SK-N-MC (cell line): Measurements from ENCODE around the gene PSMB11.

ENCODE experiments used
- DNase-seq: peaks from one replicate; pipeline ENCODE4 v3.0.0-alpha.2; 2011; ENCODE audit warnings: low read depth, low spot score
- H3K27ac ChIP-seq: fragments of 200-600 bp; sonication (generic); 2 replicates; pipeline ENCODE4 v1.5.1; 2016; ENCODE audit warnings: mixed run types
- H3K36me3 ChIP-seq: fragments of 200-600 bp; sonication (generic); 2 replicates; pipeline ENCODE4 v1.6.1; 2017; ENCODE audit warnings: antibody characterized with exemption, low read length, mixed read lengths; ENCODE audit not compliant: insufficient read depth
- H3K4me3 ChIP-seq: fragments of 200-600 bp; sonication (generic); 2 replicates; pipeline ENCODE4 v1.5.1; 2016
- H3K9ac ChIP-seq: fragments of 200-600 bp; sonication (generic); 2 replicates; pipeline ENCODE4 v1.8.0; 2017; ENCODE audit warnings: mixed run types, mixed read lengths; ENCODE audit not compliant: insufficient read length
- H3K9me3 ChIP-seq: fragments of 200-600 bp; sonication (generic); 2 replicates; pipeline ENCODE4 v1.6.1; 2017; ENCODE audit warnings: low read depth, mild to moderate bottlenecking, antibody characterized with exemption, low read length, moderate library complexity, mixed read lengths
- EZH2 ChIP-seq: fragments of 200-600 bp; sonication (generic); IDR thresholded peaks from one replicate; pipeline ENCODE4 v1.6.1; 2017; ENCODE audit warnings: antibody characterized with exemption
- FOXP2 ChIP-seq: optimal IDR thresholded peaks from 2 replicates; pipeline ENCODE3; 2011; ENCODE audit warnings: mild to moderate bottlenecking, moderate library complexity; ENCODE audit not compliant: insufficient read depth; ENCODE audit errors: extremely low read length, control extremely low read depth
- POLR2AphosphoS5 ChIP-seq: IDR thresholded peaks from 2 replicates; pipeline ENCODE4 v1.6.1; 2012; ENCODE audit warnings: mild to moderate bottlenecking, low read depth, low read length, borderline replicate concordance

Gene PSMB11

DNA sequence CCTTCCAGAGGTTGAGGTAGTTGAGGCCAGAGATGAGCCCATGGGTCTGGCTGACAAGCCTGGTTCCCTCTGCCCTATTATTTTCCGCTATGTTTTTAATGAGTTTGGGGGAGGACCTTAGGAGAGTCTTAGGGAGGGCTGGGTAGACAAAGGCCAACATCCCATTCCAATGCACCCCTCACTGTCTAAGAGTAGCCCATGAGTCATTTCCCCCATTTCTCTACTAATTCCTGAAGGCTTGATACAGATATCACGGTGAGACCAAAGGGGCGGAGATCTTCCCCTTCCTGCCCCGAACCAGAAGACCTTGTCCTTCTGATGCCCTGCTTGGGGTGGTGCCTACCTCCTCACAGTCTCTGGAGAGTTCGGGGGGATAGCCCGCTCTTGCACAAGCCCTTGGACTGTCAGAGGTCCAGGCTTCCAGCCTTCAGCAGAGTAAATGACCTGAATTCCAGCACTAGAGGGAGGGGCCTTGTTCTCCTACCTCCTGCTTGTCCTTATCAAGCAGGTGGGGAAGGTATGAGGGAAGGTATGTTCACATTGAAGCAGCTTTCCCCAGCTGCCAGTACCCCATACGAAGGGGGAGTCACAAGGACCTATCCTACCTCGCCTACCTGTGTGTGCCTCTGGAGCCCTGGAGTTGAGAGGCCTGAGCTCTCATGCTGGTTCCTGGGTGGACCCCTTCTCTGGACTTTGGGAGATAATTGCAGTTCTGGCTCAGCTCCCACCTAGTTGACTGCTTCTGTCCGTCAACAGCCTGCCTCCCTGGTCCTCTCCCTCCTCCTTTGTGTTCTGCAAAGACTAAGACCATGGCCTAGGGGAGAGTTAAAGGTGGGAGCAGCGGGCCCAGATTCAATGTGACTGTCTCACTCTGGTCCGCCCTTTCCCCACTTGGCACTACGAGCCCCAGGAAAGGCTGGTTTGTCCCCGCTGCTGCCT lies 3.7 kb downstream of the PSMB11 start:
- TF ChIP-seq POLR2AphosphoS5 (no peak), EZH2 (no peak), FOXP2 (no peak)
- no peaks in the 10 kb centered on the region for H3K9me3 ChIP-seq
- H3K4me3 ChIP-seq: no peak overlapping the region
- no peak for DNase-seq
- no peak overlapping the region for H3K27ac ChIP-seq
- H3K9ac ChIP-seq: no peak overlapping the region
- H3K36me3 ChIP-seq: no peaks in the 10 kb centered on the region

- no peaks in the 10 kb centered on the region for H3K9me3 ChIP-seq
- no peak overlapping the region for H3K4me3 ChIP-seq
- H3K9ac ChIP-seq: no peak overlapping the region
- H3K36me3 ChIP-seq: no peaks in the 10 kb centered on the region
- TF ChIP-seq POLR2AphosphoS5 (no peak), EZH2 (no peak), FOXP2 (no peak)
- H3K27ac ChIP-seq: no peak overlapping the region
- DNase-seq: no peak
Measured at GRCh38 chr14:23047034-23047634, 5.1 kb downstream of the PSMB11 start.

DNA sequence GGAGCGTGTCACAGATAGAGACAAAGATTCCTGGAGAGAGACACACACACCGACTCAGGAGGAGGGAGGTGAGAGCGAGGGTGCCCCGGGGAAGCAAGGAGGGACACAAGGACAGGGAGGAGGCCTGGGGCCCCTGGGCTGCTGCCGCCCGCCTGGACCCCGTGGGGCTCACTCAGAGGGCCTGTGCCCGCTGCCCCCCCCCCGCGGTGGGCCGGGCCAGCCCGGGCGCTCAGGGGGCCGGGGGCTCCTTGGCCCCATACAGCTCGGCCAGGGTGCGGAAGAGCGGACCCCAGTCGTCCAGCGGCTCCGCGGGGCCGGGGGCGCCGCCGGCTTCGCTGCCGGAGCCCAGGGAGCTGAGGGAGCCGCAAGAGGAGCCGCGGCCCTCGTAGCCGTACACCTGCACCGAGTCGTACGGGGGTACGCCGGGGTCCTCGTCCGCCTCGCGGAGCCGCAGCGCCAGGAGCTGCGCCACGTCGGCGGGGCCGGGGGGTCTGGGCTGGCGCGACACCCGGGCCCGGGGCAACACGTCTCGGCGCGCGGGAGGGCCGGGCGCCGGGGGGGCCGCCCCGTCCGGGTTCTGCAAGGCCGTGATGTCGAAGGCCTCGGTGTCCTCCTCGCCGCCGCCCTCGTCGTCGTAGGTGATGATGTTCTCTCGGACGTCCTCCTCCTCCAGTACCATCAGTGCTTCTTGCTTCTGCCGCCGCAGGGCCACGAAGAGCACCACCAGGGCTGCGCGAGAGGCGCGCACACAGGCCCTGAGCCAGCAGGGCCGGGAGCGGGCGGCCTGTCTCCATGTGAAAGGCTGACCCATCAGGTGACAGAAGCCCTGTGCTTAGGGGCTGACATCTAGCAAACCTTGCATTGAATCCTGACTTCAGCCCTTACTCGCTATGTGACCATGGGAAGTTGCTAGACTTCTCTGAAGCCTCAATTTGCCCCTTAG lies 6.0 kb downstream of the PSMB11 start:
- no peak overlapping the region for H3K4me3 ChIP-seq
- no peak overlapping the region for H3K27ac ChIP-seq
- no peak for DNase-seq
- no peaks in the 10 kb centered on the region for H3K36me3 ChIP-seq
- TF ChIP-seq FOXP2 (no peak), POLR2AphosphoS5 (no peak), EZH2 (no peak)
- no peak overlapping the region for H3K9ac ChIP-seq
- H3K9me3 ChIP-seq: no peaks in the 10 kb centered on the region

- no peak for TF ChIP-seq POLR2AphosphoS5
- TF ChIP-seq FOXP2: no peak
- TF ChIP-seq EZH2: no peak
- no peaks in the 10 kb centered on the region for H3K36me3 ChIP-seq
- H3K4me3 ChIP-seq: no peak overlapping the region
- no peak overlapping the region for H3K27ac ChIP-seq
- DNase-seq: no peak
- H3K9me3 ChIP-seq: no peaks in the 10 kb centered on the region
- no peak overlapping the region for H3K9ac ChIP-seq
Measured at GRCh38 chr14:23049011-23049410, 7.0 kb downstream of the PSMB11 start.

GRCh38 chr14:23051141-23052057 lies 9.4 kb downstream of the PSMB11 start:
- DNase-seq: no peak
- H3K36me3 ChIP-seq: no peaks in the 10 kb centered on the region
- H3K4me3 ChIP-seq: no peak overlapping the region
- H3K27ac ChIP-seq: no peak overlapping the region
- H3K9me3 ChIP-seq: no peaks in the 10 kb centered on the region
- H3K9ac ChIP-seq: no peak overlapping the region
- no peak for TF ChIP-seq POLR2AphosphoS5
- no peak for TF ChIP-seq EZH2
- no peak for TF ChIP-seq FOXP2

GRCh38 chr14:23052182-23052623 lies 10.2 kb downstream of the PSMB11 start:
- DNase-seq: no peak
- Histone ChIP-seq H3K9me3 (no peaks in the 10 kb centered on the region), H3K4me3 (no peak overlapping the region), H3K9ac (no peak overlapping the region), H3K36me3 (no peaks in the 10 kb centered on the region), H3K27ac (no peak overlapping the region)
- TF ChIP-seq EZH2 (no peak), POLR2AphosphoS5 (no peak), FOXP2 (no peak)

DNA sequence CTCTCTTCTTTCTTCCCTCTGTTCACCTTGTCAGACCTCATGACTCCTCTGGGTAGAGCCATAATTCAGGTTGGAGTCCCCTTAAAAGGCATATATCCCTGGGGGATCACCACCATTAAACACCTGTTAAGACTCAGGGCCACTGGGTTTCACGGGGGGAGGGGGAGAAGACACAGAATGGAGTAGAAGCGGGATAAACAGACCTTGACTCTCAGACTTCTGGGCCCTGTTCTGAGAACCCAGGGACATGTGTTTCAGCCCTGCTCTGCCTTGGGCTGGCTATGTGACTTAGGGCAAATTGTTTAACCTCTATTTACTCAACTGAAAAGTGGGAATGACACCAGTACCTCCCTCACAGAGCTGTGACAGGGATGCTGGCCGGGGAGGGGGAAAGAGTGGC lies 10.7 kb downstream of the PSMB11 start:
- TF ChIP-seq EZH2 (no peak), POLR2AphosphoS5 (no peak), FOXP2 (no peak)
- no peaks in the 10 kb centered on the region for H3K36me3 ChIP-seq
- no peak for DNase-seq
- no peak overlapping the region for H3K9ac ChIP-seq
- no peaks in the 10 kb centered on the region for H3K9me3 ChIP-seq
- H3K4me3 ChIP-seq: no peak overlapping the region
- no peak overlapping the region for H3K27ac ChIP-seq

DNA sequence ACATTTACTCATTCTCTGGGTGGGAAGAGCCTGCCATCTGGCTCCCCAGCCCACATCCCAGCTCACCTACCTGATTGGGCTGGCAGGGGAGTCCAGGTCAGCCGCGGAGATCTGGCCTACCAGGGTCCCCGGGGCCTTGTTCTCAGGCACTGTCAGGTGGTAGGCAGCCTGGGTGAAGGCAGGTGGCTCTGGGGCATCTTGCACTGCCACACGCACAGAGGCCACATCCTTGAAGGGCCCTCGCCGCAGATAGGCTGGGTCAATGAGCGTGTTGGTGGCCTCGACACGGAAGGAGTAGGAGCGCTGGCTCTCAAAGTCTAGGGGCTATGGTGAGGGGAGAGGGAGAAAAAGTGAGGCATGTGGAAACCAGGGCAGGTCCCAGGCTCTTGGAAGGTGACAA lies 11.4 kb downstream of the PSMB11 start:
- H3K36me3 ChIP-seq: no peaks in the 10 kb centered on the region
- H3K4me3 ChIP-seq: no peak overlapping the region
- TF ChIP-seq POLR2AphosphoS5 (no peak), EZH2 (no peak), FOXP2 (no peak)

More for the DNA sequence above, 11.4 kb downstream of the PSMB11 start:
- Histone ChIP-seq H3K9ac (no peak overlapping the region), H3K9me3 (no peaks in the 10 kb centered on the region), H3K27ac (no peak overlapping the region)
- DNase-seq: no peak
